GM18502 (cell line): ENCODE measurements around the gene TRIM17.

Experiments used
- ATAC-seq: cut with Tn5 transposase; IDR thresholded peaks from one replicate; pipeline ENCODE4 v1.9.1; 2021; ENCODE audit warnings: mild to moderate bottlenecking; ENCODE audit not compliant: unreplicated experiment, poor library complexity

Gene TRIM17

DNA sequence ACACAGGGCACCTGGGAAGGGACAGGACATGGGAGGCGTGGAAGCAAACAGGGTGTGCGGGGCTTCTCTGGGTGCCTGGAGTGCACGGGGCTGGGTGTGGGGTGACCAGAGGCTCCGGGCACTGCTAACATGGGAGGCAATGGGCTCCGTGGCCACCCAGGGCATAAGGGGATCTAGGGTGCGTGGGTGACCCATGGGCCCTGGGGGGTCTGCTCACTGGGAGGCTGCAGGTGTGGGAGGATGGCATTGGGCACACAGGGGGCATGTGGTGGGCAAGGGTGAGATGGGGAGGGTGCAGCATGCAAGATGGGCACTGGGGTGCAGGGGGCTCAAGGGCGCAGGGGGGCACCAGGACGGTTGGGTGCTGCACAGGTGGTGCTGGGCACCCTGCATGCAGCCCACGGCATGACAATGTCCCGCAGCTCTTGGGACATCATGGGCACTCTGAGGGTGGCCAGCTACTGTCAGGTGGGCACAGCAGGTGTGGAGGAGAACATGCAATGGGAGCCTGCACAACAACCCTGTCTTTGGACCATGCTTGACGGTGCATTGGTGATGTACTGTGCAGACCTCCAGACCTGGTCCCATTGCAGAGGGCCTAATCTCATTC lies 25.1 kb downstream of the TRIM17 start:
- ATAC-seq = no peak

DNA sequence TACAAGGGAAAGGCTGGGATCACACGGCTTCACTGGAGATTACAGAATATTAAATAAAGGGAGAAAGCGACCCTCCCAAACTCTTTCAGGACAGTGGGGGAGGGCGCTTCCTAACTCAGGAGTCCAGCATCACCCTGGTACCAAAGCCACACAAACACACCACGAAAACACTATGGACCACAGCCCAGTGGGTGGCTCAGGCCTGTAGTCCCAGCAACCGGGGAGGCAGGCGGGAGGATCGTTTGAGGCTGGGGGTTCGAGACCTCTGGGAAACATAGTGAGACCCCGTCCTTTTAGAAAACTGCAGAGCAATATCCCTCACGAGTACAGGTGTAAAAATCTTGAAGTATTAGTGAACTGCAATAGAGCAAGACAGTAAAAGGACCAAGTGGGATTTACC lies 26.0 kb downstream of the TRIM17 start:
- no peak for ATAC-seq

DNA sequence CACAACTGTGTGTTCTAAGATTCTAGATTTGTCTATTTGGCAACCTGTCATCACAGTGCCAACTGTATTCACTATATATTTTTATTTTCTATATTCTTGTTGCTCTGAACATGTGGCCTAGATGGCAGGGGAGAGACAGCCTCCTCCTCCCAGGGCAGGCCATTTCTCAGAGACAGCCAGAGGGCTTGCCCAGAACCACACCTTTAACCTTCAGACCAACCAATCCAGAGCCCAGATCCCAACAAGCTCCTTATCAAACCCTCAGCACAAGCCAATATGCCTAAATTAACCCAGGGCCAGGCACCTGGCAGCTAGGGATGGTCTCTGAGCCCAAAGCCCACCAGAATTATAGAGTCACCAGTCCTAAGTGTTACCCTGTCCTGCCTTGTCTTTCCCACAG lies 29.3 kb downstream of the TRIM17 start:
- no peak for ATAC-seq

DNA sequence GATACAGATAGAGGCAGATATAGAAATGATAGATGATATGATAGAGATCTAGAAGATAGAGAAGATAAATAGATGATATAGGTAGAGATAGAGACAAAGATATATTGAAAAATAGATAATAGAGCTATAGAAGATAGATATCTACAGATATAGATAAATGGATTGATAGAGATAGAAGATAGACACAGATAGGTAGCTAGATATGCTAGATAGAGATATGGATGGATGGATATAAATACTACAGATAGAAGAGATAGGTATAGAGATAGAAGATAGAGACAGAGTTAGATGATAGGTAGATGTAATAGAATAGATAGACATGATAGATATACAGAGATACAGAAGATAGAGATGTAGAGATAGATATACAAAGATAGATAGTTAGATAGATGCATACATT lies 31.4 kb downstream of the TRIM17 start:
- ATAC-seq = no peak

- no peak for ATAC-seq
Observed at GRCh38 chr1:228383773-228384172, 32.9 kb downstream of the TRIM17 start.

GRCh38 chr1:228381356-228381755 lies 35.3 kb downstream of the TRIM17 start:
- ATAC-seq = no peak

DNA sequence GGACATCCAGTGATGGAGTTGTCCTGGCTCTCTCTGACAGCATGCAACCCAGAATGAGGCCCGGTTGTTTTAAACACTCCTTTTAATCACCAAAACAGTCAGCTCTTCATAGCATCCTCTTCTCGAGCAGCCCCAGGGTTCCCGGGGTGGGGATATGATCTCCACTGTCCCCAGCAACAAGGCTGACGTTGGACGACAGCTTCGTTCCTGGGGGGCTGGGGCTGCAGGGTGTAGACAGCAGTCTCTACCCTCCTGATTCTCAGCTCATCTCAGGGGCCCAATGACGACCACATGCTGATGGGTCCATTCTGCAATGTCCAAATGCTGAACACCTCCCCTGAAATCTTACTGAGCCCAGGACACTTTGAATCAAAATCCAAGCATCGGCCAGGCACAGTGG lies 37.0 kb downstream of the TRIM17 start:
- no peak for ATAC-seq

DNA sequence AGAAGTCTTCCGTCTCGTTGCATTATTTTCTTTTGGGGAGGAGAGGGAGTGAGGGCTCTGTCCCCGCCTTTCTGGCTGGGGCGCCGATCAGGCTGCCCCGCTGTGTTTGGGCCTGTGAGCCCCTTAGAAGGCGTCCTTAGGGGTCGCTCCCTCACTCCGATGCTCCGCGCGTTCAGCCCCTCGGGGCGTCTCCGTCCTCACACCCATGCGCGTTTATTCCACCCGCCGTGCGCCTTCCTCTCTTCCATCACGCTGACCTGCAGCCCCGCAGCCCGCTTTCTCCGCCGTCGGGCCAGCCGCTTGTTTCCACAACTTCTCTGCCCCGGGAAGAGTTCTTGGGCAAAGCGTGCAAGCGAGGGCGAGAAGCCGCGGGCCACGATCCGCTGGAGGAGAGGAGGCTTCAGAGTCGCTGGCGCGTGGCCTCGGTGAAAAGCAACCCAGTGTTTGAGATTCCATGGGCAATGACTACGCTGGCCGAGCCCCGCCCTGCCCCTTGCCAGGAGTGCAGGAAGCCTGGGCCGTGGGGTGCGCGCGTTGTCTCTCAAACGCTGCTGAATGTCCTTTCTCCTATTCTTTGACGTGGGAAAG lies 37.7 kb downstream of the TRIM17 start:
- no peak for ATAC-seq

DNA sequence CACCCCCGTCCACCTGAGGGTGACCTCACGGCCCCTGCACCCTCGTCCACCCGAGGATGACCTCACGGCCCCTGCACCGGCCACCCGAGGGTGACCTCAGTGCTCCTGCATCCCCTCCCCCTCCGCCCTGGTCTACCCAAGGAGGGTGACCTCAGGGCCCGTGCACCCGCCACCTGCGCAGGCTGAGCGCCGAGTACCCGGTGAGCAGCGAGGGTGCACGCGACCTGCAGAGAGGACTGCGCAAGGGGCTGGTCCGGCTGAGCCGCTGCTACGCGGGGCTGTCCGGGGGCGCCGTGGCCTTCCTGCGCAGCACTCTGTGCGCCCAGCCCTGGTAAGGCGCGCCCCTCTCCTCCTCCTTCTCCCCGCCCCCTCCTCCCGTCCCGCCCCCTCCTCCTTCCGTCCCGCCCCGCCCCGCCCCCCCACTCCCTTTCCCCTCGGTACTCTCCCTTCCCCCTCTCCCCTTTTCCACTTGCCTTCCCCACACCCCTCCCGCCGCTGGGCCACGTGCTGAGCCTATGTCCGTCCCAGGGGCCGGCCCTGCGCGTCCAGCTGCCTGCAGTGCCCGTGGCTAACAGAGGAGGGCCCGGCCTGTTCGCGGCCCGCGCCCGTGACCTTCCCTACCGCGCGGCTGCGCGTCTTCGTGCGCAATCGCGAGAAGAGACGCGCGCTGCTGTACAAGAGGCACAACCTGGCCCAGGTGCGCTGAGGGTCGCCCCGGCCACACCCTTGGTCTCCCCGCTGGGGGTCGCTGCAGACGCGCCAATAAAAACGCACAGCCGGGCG lies 38.4 kb downstream of the TRIM17 start:
- ATAC-seq = no peak

DNA sequence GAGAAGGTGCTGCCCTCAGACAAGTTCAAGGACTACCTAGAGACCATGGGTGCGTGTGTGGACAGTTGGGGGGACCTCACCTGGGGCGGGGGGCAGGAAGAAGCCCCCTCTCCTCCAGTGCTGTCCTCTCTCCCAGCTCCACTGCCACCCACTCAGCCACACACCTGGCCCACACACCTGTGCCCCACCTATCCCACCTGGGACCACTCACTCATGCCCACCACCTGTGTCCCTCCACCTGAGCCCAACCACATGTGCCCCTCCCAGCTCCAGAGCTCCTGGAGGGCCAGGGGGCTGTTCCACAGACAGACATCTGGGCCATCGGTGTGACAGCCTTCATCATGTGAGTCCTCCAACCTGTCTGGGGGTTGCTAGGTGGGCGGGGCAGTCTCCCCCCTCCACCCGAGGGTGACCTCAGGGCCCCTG lies 39.0 kb downstream of the TRIM17 start:
- no peak for ATAC-seq

DNA sequence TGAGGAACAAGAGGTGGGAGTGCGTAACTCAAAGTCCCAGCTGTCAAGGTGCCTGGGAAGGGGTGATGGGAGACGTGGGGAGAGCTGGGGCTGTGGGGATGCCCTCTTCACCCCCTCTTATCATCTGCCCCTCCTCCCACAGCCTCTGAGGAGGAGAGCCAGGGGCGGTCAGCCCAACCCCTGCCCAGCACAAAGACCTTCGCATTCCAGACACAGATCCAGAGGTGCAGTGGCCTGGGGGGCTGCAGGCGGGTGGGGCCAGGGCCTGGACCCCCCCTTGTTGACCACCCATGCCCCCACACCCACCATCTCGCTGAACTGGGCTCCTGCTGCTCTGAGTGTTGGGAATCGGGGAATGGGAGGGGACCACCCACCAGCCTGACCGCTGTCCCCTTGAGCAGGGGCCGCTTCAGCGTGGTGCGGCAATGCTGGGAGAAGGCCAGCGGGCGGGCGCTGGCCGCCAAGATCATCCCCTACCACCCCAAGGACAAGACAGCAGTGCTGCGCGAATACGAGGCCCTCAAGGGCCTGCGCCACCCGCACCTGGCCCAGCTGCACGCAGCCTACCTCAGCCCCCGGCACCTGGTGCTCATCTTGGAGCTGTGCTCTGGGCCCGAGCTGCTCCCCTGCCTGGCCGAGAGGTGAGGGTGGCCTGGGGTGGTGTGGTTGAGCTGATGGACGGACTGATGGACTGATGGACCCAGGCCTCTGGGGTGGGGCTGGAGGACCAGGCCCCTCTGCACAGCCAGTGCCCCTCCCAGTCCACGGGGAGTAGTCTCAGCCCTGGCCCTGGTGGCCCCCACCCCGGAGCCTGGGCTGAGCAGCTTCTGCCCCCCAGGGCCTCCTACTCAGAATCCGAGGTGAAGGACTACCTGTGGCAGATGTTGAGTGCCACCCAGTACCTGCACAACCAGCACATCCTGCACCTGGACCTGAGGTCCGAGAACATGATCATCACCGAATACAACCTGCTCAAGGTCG lies 39.7 kb downstream of the TRIM17 start:
- no peak for ATAC-seq

- no peak for ATAC-seq
Observed at GRCh38 chr1:228376262-228376628, 40.4 kb downstream of the TRIM17 start.

DNA sequence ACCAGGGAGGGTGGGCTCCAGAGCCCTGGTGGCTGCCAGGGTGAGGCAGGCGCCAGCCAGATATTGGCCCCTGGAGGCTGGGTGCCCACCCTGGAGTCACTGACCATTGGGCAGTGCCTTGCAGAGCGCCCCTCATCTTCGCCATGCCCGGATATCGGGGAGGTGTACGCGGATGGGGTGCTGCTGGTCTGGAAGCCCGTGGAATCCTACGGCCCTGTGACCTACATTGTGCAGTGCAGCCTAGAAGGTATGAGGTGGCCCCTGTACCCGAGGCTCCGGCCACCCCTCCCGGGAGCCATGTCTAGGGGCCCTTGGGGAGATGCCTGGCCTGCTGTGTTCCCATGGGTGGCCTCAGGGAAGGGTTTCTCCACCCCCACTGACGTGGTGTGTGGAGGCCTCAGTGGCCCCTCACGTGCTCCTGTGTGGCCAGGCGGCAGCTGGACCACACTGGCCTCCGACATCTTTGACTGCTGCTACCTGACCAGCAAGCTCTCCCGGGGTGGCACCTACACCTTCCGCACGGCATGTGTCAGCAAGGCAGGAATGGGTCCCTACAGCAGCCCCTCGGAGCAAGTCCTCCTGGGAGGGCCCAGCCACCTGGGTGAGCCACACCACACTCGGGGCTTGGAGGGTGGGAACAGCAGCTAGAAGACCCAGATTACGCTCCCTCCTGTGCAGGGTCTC lies 40.9 kb downstream of the TRIM17 start:
- no peak for ATAC-seq

DNA sequence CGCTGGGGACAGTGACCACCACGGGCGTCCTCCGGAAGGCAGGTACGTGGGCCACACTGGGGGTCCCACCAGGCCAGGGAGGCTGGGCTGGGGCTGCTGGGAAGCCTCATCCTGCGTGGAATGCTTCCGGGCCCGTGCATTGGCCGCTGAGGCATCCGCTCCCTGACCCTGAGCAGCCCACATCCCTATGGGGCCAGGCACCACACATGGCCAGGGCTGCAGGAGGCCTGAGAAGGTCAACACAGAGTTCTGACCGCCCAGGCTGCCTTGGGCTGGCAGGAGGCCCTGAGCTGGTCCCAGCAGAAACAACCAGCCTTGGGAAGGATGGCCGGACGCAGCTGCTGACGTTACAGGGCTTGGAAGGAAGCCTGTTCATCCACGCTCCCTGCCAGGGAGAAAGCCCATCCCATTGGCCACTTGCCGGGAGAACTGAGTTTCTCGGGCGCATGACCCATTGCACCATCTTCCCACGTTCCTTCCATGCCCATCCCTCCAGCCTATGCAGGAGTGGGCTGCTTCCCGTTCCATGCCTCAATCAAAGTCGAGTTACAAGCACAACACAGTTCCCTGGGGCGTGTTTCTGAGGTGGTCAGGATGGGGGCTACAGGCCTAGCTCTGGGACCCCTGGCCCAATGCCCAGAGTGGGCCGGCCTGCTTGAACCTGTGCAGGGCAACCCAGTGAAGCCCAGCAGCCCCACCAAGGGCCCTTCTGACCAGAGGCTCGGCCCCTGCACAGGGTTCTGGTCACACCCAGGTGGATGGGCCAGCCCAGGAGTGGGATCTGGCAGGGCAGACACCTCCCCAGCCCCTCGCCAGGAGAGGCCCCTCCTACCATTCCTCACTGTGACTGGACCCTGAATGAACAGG lies 41.7 kb downstream of the TRIM17 start:
- ATAC-seq = no peak

DNA sequence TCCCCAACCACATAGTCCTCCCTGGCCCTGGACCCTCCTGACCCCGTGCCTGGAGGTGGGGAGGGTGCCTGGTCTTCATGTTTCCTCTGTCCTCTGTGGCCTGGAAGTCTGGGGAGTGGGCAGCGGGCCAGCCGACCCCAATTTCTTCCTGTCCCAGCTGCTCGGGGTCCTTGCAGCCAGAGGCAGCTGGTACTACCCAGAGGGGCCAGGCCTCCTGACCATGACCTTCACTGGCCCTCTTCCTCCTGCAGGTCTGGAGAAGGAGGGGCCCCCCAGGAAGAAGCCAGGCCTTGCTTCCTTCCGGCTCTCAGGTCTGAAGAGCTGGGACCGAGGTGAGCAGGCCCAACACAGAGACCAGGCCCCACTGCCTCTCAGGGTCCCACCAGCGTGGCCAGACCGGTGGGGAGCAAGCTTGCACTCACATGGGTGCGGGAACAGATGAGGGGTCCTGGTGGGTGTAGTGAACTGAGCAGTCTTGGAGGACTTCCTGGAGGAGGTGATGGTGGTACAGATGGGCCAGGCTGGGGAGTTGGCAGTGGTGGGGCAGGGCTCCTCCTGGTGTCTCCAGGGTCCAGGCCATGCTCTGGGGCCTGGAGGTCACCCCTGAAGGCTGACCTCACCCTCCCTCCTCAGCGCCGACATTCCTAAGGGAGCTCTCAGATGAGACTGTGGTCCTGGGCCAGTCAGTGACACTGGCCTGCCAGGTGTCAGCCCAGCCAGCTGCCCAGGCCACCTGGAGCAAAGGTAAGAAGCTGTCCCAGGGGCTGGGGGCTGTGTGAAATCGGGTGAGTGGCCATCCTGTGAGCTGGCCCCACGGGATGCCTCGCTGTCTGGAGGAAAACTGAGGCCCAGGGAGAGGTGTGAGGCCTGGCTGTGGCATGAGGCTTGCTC lies 42.7 kb downstream of the TRIM17 start:
- no peak for ATAC-seq

DNA sequence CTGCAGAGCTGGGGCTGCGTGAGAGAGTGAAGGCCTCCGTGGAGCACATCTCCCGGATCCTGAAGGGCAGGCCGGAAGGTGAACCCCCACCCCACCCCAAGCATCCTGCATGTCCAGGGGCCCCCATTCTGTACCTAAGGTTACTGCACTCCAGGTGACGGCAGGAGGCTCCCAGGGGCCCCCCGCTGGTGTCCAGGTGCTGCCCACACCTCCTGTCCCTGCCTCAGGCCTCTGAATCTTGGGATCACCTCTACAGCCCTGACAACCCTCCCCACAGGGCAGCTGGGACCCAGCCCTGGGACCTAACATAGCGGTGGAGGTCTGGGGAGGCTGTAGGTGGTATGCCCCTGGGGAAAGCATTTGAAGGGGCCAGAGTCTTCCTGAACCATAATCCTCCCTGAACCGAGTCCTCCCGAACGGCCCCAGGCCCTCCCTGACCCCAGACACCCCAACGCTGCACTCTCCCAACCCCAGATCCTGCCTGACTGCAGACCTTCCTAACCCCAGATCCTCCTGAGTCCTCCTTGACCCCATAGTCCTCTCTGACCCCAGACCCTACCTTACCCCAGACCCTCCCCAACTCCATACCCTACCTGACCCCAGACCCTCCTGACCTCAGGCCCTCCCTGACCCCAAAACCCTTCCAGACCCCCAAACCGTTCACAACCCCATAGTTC lies 43.5 kb downstream of the TRIM17 start:
- ATAC-seq = no peak

- ATAC-seq = no peak
Observed at GRCh38 chr1:228372183-228373003, 44.3 kb downstream of the TRIM17 start.
